ENCODE measurements around the gene LILRA6.
"Not testable (repeated sequence)": the region's sequence is repeated elsewhere in the genome, so short reads cannot be mapped to it uniquely, and the experiment has no call there.

Gene LILRA6

DNA sequence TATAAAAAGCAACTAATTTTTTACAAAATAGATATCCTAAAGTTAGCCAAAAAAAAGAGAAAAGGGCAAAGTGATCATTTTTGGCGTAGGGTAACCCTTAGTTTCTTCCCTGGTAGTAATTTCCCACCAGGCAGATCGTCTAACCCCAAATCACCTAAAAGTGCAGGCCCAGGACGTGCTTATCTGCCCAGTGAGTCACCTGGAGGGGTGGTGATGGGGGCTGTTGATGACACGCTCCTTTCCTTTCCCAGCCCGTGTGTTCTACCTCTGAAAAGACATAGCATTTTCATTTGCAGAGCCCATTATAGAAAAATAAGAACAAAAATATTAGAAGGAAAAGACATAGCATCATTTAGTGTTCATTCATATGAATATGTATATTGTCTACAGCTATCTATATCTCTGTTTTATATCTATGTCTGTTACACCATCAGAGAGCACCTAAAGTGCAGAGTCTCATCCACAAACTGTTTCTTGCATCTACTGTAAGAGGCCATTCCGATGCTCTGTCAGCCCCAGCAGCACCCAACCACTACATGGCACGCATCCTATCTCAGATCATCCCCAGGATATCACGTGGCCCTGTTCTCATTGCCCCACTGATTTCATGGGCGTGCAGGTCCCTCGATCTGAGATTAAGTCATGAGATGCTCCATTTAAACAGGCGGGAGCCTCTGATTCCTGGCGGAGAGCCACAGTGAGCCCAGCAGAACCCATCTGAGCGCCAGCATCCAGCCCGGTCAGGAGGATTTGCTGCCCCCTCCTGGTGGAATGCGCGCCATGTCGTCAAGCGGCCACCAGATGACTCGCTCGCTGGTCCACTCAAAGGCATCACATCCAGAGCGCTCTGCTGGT lies 11.3 kb downstream of the LILRA6 start:
- DNase-seq (ENCODE audit: low spot score) = peak; percentile 75
- FAIRE-seq = no peak

DNA sequence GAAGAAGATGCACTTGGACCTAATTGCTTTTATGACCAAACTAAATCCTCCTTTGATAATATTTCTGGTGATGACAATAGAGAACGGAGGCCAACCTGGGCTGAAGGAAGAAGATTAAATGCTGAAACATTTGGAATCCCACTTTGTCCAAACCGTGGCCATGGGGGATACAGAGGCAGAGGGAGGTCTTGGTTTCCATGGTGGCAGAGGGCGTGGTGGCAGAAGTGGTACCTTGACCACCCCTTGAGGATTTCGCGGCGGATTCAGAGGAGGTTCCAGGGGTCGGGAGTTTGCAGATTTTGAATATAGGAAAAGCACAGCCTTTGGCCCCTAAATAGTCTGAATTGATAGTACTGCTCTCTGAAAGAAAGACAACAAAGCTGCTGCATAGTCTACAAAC lies 12.6 kb downstream of the LILRA6 start:
- no peak for FAIRE-seq
- no peak for DNase-seq (ENCODE audit: low spot score)

DNA sequence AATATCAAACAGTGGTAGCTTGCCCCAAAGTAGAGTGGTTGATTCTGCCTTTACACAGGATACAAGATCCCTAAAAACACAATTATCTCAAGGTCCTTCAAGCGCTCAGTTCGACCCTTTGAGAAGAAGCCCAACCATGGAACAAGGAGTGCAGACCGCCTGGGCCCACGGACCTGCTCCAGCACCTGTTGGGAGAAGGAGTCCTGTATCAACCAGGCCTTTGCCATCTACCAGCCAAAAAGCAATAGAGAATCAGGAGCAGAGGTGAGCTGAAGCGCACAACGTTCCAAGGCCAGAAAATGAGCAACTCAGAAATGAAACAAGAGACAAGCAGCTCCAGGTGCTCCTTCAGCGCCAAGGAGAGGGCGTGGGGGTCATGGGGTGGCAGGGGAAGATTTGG lies 13.4 kb downstream of the LILRA6 start:
- no peak for DNase-seq (ENCODE audit: low spot score)
- no peak for FAIRE-seq

DNA sequence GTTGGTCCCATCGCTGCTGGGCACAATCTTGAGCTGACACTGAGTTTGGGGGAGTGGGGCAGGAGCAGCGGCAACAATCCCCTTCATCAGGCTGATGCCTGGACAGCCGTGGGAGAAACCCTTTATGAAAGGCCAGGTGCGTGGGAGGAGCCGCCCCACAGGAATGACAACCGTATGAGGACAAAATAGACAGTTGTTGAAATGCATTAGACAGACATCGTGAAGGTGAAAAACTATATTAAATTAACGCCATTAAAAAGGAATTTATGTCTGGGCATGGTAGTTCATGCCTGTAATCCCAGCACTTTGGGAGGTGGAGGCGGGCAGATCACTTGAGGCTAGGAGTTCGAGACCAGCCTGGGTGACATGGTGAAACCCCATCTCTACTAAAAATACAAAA lies 18.0 kb downstream of the LILRA6 start:
- FAIRE-seq; DNase-seq (ENCODE audit: low spot score): not testable (repeated sequence)

DNA sequence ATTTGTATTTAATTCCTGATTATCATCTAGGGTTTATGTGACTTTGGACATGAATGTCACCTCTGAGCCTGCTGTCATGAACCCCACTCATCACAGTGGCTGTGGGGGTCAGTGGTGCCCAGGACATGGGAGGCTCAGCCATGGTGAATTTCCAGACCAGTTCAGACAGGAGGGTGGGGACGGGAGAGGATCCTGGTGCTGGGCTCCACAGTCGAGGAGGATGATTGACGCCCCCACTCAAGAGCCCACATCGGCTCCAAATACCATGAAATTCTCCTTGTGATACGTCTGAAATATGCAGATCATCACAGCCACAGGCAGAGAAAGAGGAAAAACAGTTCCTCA lies 18.7 kb downstream of the LILRA6 start:
- not testable (repeated sequence) for DNase-seq (ENCODE audit: low spot score); FAIRE-seq

DNA sequence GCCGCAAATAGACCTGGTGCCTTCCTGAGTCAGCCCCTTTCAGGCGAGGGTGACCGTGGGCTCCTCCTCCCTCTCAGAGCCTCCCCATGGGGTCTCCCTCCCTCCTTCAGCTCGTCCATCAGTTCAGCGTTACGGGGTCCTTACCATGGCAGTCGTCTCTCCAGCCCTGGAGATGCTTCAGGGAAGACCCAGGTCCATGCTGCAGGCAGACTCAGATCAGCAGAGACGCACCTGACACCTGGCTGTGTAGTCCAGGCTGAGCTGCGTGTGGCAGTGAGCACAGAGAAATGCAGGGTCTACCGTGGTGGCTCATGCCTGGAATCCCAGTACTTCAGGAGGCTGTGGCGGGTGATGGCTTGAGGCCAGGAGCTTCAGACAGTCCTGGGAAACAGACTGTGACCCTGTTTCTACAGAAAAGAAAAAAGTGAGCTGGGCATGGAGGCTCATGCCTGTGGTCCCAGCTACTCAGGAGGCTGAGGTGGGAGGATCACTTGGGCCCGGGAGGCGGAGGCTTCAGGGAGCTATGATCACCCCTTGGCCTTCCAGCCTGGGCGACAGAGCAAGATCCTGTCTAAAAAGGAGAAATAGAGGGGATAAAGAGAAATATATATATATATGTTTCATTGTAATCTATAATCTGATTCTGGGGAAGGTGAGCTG lies 19.2 kb downstream of the LILRA6 start:
- not testable (repeated sequence) for DNase-seq (ENCODE audit: low spot score); FAIRE-seq

DNA sequence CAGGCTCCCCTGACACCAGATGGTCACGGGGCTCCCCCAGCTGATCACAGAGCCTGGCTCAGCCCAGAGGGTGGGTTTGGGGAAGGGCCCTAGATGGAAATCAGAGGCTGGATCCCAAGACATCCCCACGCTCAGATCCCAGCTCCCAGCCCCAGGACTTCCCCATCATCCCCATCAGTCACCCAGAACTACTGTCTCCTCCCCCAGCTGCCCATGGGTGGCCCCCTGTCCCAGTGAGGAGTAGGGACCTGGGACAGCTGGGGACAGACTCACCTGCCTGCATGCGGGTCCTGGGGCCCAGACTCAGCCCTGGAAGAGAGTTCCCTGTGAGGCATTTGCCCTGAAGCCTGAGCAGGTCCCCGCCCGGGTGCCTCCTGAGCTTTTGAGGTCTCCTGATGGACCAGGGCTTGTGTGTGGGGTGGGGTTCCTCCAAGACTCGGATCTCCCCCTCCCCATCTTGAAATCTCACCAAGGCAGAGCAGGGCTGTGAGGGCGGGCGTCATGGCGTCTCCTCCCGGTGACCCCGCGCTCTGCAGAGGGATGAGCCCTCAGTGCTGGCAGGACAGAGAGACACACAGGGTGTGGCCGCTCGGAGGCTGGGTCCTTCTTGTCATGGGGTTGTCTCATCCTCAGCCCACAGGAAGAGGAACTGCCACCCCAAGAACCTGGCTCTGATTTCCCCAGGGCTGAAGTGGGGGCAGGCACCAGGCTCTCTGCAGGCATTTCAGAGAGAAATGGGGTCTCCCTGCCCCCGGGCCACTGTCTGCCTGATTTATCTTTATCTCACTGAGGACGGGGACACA lies 19.9 kb downstream of the LILRA6 start, which contains the start of gene LILRB3:
Gene LILRB3 (minus strand): TSS at position 534 of the 803 bp plus-strand sequence. CDS start 31 bp downstream, at position 503.
- not testable (repeated sequence) for FAIRE-seq; DNase-seq (ENCODE audit: low spot score)

DNA sequence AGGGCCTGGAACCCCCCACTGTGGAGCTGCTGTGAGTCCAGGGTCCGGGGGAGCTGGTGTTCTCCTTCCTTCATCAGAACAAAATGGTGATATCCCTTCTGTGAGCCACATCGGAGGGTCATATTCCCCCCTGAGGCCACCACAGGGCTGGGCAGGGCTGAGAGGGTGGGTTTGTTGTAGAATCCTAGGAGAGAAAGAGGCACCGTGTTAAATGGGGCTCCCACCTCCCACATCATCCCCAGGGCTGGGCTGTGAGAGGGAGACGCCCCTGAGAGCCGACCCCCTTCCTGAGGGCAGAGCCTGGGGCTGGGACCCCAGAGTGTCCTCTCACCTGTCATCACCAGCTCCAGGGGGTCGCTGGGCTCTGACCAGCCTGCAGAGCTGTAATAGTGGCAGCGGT lies 20.6 kb downstream of the LILRA6 start:
- FAIRE-seq; DNase-seq (ENCODE audit: low spot score): not testable (repeated sequence)

DNA sequence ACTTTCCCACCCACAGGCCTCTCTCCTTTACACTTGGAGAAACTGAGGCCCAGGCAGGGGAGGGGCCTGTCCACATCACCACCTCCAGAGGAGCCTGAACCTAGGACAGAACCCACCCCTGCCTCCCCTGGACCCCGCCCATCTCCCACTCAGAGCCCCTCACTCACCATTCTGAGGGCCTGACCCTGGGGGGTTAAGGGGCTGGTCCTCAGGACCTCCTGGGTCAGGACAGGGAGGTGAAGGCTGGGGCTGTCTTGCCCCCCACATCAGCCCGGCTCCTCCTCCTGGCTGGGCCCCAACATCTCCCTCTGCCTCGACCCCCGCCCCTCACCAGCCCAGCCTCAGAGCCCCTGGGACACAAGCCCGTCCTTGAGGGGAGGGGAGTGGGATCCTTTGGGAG lies 22.9 kb downstream of the LILRA6 start:
- not testable (repeated sequence) for FAIRE-seq; DNase-seq (ENCODE audit: low spot score)

DNA sequence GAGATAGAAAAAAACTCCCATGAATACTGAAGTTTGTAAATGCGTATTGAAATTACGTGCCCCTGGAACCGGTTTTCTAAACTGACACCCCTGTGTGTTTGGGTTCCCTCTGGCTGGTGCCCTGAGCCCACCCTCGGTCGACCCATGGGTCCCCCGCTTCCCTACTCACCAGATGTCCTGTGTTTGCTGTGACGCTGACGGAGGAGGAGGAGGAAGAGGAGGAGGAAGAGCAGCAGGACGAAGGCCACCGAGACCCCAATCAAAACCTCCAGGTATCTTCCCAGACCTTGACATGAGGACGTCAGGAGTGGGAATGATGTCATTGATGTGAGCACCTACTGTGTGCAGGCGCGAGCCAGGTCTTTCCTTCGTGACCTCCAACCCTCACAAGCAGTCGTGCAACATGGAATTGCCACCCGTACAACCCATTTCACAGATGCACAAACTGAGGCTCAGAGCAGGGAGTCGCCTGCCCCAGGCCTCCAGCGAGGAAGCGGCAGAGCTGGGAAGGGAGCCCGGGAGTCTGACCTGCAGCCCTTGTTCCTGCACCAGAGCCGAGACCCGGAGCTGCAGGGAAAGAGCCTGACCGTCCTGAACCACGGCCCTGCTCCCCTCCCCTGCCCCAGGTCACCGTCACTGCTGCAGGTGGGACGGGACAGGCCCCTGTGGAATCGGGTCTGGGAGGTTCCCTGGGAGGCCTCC lies 23.5 kb downstream of the LILRA6 start:
- FAIRE-seq = no peak
- DNase-seq (ENCODE audit: low spot score) = no peak

DNA sequence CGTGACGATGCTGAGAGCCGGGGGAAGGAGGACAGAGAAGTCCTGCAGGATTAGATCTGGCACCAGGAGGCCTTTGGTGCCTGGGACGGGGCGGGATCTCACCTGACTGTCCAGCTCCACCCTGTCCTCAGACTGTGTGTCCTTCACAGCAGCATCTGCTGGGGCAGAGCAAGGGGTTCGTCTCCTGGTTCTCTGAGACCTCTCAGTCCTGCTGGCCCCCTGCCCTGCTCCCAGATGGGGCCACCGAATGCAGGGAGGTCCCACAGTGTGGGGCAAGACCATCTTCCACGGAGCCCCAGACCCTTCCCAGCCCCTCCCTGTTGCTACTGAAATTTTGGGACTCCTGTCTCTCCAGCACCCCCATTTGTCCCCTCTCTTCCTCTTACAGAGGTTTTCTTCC lies 24.3 kb downstream of the LILRA6 start:
- no peak for FAIRE-seq
- DNase-seq (ENCODE audit: low spot score) = no peak

DNA sequence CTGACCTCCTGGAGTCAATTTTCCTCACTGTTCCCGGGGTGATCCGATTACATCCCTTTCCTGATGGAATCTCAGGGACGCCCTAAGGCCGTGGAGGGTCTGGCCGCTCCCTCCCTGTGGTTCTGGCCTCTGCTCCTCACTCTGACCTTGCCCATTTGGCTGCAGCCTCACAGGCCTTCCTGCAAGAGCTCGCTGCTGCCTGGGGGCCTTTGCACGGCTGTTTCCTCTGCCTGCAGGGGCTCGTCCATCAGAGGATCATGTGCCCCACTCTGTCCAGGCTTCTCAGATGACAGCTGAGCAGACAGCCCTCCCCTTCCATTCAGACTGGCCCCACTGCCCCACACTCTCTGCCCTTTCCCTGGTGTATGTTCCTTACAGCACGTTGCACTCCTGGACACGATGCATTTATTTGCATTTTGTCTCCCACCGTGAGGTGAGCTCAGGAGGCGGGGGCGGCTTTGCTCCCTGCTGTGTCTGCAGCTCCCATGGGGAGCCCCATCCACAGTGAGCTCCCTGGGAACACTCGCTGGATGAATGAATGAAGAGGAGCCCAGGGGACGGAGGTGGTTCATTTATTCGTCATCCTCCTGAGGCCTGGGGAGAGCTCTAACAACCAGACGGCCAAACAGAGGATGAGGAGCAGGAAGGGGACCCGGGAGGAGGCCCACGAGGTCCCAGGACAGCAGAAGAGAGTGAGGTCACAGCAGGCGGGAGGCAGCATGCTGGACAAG lies 24.9 kb downstream of the LILRA6 start:
- FAIRE-seq = not testable (repeated sequence)

DNA sequence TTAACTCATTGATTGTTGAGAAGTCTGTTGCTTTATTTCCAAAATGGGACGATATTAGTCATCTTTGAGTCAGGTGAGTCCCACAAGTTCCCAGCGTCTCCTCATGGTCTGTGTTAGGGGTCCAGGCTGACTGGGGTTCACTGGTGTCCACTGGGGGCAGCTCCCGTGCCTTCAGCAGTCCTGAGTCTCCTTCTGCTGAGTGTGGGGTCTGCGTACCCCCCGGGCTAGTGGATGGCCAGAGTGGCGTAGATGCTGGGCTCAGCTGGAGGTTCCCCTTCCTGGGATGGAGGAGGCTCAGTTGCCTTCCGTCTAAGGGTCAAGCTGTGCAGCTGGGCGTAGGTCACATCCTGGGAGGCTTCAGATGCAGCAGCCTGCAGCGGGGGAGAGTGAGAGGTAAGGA lies 25.7 kb downstream of the LILRA6 start:
- DNase-seq (ENCODE audit: low spot score) = no peak
- FAIRE-seq = no peak

More for the DNA sequence above, 24.9 kb downstream of the LILRA6 start:
- not testable (repeated sequence) for DNase-seq (ENCODE audit: low spot score)

DNA sequence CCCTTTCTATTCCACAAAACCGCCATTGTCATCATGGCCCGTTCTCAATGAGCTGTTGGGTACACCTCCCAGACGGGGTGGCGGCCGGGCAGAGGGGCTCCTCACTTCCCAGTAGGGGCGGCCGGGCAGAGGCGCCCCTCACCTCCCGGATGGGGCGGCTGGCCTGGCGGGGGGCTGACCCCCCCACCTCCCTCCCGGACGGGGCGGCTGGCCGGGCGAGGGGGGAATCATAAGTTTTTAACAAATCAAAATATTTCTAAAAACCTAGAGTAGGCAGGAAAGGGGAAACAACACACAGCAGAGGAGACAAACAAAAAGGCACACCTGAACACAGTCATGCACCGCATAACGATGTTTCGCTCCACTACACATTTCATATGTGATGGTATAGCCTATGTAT lies 27.9 kb downstream of the LILRA6 start:
- DNase-seq (ENCODE audit: low spot score) = not testable (repeated sequence)

DNA sequence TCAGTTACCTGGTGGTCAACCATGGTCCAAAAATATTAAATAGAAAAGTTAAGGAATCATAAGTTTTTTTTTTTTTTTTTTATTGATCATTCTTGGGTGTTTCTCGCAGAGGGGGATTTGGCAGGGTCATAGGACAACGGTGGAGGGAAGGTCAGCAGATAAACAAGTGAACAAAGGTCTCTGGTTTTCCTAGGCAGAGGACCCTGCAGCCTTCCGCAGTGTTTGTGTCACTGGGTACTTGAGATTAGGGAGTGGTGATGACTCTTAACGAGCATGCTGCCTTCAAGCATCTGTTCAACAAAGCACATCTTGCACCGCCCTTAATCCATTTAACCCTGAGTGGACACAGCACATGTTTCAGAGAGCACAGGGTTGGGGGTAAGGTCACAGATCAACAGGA lies 28.4 kb downstream of the LILRA6 start:
- not testable (repeated sequence) for DNase-seq (ENCODE audit: low spot score); FAIRE-seq

More for the DNA sequence above, 27.9 kb downstream of the LILRA6 start:
- FAIRE-seq = not testable (repeated sequence)

DNA sequence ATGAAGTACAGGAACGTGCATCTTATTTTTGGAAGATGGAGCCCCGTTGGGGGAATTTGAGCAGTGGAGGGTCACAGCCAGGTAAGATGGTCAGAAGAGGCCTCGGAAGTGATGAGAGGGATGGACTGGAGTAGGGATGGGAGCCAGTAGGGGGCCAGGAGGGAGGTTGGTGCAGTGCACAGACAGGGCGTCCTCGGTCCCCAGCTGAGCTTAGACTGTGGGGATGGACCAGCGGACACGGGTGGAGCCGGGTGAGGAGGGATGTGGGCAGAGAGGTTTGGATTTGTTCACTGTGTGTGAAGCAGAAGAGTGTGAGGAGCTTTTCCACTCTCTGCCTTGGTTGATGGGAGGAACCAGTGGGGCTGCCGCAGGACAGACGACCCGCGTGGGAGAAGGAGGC lies 31.4 kb downstream of the LILRA6 start:
- FAIRE-seq (no peak), DNase-seq (ENCODE audit: low spot score) (no peak)

DNA sequence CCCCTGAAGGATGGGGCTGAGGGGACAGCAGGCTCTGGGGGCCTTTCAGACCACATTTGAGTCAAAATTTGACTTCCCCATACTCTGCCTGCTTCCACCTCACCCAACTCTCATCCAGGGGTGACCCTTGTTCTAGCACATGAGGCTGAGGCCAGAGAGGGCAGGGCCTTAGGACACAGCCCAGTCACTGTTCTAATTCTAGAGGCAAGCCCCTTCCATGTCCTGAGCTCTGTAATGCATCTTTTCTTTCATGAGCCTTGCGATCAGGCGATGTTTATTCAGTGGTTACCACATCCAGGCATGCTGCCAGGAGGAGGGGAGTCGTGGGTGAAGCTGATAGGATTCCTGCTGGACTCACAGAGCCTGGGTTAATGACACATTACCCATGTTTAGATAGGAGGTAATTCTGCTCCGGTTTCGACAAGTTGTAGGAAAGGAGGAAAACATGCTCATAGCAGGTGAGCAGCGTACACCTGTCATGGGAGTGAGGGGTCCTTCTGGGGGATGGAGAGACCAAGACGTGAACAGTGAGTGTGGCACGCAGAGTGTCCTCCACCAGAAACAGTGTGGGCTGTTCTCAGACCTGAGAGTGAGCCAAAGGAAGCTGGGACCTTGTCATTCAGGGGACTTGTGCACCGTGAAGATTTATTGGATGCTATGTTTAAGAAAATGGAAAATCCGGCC lies 32.6 kb downstream of the LILRA6 start:
- no peak for FAIRE-seq
- DNase-seq (ENCODE audit: low spot score) = peak; percentile 83

DNA sequence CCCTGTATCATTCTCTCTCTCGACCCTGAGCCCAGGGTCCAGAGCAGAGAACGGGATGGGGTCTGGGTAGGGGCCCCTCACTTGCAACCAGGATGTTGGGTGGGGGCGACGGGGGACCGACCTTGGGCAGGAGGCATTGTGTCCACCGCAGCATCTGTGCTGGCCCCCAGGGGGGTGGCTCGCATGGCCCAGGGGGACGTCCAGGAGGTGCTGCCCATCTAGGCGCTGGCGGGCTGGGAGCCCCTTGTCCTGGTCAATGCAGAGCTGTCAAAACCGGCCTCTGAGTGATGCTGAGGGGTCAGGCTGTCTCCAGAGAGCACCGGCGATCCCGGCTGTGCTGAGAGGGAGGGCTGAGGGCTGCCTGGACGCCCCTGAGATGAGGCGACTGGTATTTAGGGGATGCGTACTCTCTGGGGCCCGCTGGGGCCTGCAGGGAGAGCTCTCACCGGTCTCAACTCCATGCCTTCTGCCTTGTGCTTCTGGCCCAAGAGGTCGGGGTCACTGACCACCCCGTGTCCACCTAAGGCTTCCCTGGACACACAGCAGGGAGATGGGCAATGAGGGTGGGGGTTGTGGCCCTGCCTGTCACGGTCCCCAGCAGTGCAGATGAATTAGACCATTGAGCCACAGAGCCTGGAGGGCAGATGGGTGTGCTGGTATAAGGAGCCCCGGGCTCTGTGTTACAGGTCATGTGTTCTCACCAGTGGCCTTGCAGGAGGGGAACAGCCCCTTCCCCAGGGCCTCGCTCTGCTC lies 33.4 kb downstream of the LILRA6 start:
- no peak for DNase-seq (ENCODE audit: low spot score)
- FAIRE-seq = no peak

DNA sequence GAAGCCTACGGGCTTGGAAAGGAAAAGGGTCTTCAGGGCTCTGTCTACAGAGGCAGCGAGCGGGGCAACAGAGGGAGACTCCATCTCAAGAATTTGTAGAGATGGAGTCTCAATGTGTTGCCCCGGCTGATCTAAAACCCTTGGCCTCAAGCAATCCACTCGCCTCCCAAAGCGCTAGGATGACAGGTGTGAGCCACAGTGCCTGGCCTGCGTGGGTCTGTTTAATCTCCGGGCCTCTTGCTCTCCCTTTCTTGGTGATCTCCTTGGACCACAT lies 33.9 kb downstream of the LILRA6 start:
- FAIRE-seq (no peak), DNase-seq (ENCODE audit: low spot score) (no peak)
